ENCODE data around the gene NPTX1. TPM values are rescaled to one million over a fixed set of nuclear protein-coding genes. Genes with fewer than 3 reads are reported as not detected.
A peak's percentile ranks its signal among the peaks of the same experiment; 100 is the strongest.

NPTX1 gene
- total and polyA plus RNA-seq, 2 of the 13 experiments (the other 11 are each of a cell fraction or from before 2014, with no cell fraction given), result 0.01 TPM; not detected in 1

DNA sequence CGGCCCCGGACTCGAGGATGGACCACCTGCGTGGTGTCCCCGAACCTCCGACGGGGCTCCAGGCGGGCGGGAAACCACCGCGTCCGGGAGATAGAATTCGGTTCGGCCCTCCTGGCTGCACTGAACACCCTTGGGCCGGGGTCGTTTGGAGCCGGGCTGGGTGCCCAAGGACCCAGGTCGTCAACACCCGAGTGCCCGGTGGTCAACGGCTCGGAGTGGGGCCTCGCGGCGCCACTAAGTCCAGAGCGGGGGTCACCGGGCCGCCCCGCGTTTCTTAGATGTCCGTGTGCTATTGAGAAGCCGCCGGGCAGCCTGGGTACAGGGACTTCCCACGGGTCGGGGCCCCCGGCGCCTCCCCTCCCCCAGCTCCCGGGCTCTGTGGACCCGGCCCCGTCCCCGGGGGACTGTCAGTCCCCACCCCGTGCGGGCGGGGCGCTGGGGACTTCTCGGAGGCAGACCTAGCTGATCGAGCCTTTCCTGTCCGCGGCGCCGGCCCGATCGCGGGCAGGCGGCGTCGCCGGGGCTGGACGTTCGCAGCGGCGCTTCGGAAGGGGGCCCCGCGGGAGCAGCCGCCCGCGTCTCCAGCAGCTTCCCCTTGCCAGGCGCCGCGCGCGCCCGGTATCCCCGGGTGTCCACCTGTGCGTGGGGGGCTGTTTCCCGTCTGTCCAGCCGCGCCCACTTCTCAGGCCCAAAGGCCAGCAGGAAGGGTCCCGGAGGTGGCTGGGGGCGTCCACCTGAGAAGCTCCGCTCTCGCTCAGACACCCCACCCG is 655 bp upstream of the NPTX1 start:
- H3K9me3 ChIP-seq (ENCODE audit: low read length), result no peaks in the 10 kb centered on the region
- peaks cover 68 to 97% of the 10 kb centered on the region in 2 experiments for H3K27me3 ChIP-seq (ENCODE audit: control insufficient read depth in 1 of 2, insufficient read depth in 2 of 2, low read length in 2 of 2)
- no TSS peak for BruUV-seq (replicated peaks)
- H2AFZ ChIP-seq (ENCODE audit: low read length), result no peak overlapping the region
- H3K9ac ChIP-seq (ENCODE audit: insufficient read depth, low read depth, low read length), result no peak overlapping the region
- H3K4me1 ChIP-seq (ENCODE audit: insufficient read depth, low read length), result peaks cover 33% of the 10 kb centered on the region
- in situ Hi-C loops (cut with HindIII; ENCODE audit: extremely low pct_ligation_motif_present, low pct_unique_long_range_greater_than_20kb), result no loop called here
- peak overlapping the region; percentile 63 for H3K4me2 ChIP-seq (ENCODE audit: low read depth, low read length)
- peak; percentile 17; the same call in 1 of the 2 replicates for TF ChIP-seq SALL1 (CRISPR knock-in tag; IDR thresholded peaks at IDR 0.05)
- TF ChIP-seq, protein P1, sequence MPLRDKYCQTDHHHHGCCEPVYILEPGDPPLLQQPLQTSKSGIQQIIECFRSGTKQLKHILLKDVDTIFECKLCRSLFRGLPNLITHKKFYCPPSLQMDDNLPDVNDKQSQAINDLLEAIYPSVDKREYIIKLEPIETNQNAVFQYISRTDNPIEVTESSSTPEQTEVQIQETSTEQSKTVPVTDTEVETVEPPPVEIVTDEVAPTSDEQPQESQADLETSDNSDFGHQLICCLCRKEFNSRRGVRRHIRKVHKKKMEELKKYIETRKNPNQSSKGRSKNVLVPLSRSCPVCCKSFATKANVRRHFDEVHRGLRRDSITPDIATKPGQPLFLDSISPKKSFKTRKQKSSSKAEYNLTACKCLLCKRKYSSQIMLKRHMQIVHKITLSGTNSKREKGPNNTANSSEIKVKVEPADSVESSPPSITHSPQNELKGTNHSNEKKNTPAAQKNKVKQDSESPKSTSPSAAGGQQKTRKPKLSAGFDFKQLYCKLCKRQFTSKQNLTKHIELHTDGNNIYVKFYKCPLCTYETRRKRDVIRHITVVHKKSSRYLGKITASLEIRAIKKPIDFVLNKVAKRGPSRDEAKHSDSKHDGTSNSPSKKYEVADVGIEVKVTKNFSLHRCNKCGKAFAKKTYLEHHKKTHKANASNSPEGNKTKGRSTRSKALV (CRISPR knock-in tag; IDR thresholded peaks at IDR 0.05), result peak; percentile 26; the same call in 1 of the 2 replicates
- peak; percentile 88 for TF ChIP-seq ZNF777 (CRISPR knock-in tag; IDR thresholded peaks at IDR 0.05)
- TF ChIP-seq, protein P2, sequence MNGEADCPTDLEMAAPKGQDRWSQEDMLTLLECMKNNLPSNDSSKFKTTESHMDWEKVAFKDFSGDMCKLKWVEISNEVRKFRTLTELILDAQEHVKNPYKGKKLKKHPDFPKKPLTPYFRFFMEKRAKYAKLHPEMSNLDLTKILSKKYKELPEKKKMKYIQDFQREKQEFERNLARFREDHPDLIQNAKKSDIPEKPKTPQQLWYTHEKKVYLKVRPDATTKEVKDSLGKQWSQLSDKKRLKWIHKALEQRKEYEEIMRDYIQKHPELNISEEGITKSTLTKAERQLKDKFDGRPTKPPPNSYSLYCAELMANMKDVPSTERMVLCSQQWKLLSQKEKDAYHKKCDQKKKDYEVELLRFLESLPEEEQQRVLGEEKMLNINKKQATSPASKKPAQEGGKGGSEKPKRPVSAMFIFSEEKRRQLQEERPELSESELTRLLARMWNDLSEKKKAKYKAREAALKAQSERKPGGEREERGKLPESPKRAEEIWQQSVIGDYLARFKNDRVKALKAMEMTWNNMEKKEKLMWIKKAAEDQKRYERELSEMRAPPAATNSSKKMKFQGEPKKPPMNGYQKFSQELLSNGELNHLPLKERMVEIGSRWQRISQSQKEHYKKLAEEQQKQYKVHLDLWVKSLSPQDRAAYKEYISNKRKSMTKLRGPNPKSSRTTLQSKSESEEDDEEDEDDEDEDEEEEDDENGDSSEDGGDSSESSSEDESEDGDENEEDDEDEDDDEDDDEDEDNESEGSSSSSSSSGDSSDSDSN (CRISPR knock-in tag; IDR thresholded peaks at IDR 0.05), result peak; percentile 37; the same call in 1 of the 2 replicates
- TF ChIP-seq MTF2 (CRISPR knock-in tag; IDR thresholded peaks at IDR 0.05; ENCODE audit: borderline replicate concordance), result peak; percentile 84; the same call in 1 of the 2 replicates
- TF ChIP-seq, protein P3, sequence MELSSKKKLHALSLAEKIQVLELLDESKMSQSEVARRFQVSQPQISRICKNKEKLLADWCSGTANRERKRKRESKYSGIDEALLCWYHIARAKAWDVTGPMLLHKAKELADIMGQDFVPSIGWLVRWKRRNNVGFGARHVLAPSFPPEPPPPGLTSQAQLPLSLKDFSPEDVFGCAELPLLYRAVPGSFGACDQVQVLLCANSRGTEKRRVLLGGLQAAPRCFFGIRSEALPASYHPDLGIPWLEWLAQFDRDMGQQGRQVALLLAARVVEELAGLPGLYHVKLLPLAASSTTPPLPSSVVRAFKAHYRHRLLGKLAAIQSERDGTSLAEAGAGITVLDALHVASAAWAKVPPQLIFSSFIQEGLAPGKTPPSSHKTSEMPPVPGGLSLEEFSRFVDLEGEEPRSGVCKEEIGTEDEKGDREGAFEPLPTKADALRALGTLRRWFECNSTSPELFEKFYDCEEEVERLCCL (CRISPR knock-in tag; IDR thresholded peaks at IDR 0.05; ENCODE audit: borderline replicate concordance), result no peak
- peak; percentile 69; the same call in 1 of the 2 replicates for TF ChIP-seq BCL6 (CRISPR knock-in tag; IDR thresholded peaks at IDR 0.05)
- TF ChIP-seq EZH2 (conservative IDR thresholded peaks at IDR 0.05; ENCODE audit: low read depth, low read length), result peak; percentile 71; the same call in 1 of the 2 replicates
- TF ChIP-seq KLF12 (CRISPR knock-in tag; IDR thresholded peaks at IDR 0.05; ENCODE audit: borderline replicate concordance), result 0 out of 2 replicates have a peak, but pooled peaks have one; percentile 20
- TF ChIP-seq, protein P4, sequence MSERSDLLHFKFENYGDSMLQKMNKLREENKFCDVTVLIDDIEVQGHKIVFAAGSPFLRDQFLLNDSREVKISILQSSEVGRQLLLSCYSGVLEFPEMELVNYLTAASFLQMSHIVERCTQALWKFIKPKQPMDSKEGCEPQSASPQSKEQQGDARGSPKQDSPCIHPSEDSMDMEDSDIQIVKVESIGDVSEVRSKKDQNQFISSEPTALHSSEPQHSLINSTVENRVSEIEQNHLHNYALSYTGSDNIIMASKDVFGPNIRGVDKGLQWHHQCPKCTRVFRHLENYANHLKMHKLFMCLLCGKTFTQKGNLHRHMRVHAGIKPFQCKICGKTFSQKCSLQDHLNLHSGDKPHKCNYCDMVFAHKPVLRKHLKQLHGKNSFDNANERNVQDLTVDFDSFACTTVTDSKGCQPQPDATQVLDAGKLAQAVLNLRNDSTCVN (CRISPR knock-in tag; IDR thresholded peaks at IDR 0.05; ENCODE audit: borderline replicate concordance), result no peak
- no peak for TF ChIP-seq EP300 (IDR thresholded peaks at IDR 0.05; ENCODE audit: low read depth in 2 of 2, low read length in 2 of 2)
- no peak for TF ChIP-seq EP300 (CRISPR knock-in tag; IDR thresholded peaks at IDR 0.05; ENCODE audit: borderline replicate concordance)
- TF ChIP-seq ZNF563 (CRISPR knock-in tag; IDR thresholded peaks at IDR 0.05), result 0 out of 2 replicates have a peak, but pooled peaks have one; percentile 22
- no peak for TF ChIP-seq CC2D1A (CRISPR knock-in tag; IDR thresholded peaks at IDR 0.05)
- TF ChIP-seq RBM39 (IDR thresholded peaks at IDR 0.05; ENCODE audit: low read depth, low read length, poor library complexity, severe bottlenecking), result peak; percentile 33
- ChIA-PET CTCF (ENCODE audit: low intra/inter-chr PET ratio, low total read pairs) (interaction anchor here (3.5 kb wide), 1 partner anchor 98 kb away, joined by 25 read pairs; no protein-coding TSS in a partner anchor), POLR2A (interaction anchor here (0.7 kb wide), 1 partner anchor 22 kb away, joined by 3 read pairs; no protein-coding TSS in a partner anchor)
- H3K27ac ChIP-seq (ENCODE audit: extremely low read length, insufficient read depth, low read length), result no peak overlapping the region
- peak overlapping the region in 2 of 3 experiments; percentile 20 to 55; a peak in 1 of 6 replicates for H3K4me3 ChIP-seq (replicated peaks in 1 of 3; ENCODE audit: insufficient read depth in 1 of 3, low read depth in 2 of 3, low read length in 3 of 3)
- FAIRE-seq (no peak), ATAC-seq (peak; percentile 11), DNase-seq (ENCODE audit: low spot score) (no peak)
- intact Hi-C loops (cut with micrococcal nuclease; ENCODE audit: unreplicated experiment), result loop anchor here (5.0 kb wide), 1 partner anchor 910 kb away; no protein-coding TSS in a partner anchor
- H3K79me2 ChIP-seq (ENCODE audit: insufficient read depth, low read length), result no peaks in the 10 kb centered on the region
- peaks cover 21% of the 10 kb centered on the region; the same call in 1 of the 2 replicates for H4K20me1 ChIP-seq (ENCODE audit: insufficient read depth, low read length)
- H3K36me3 ChIP-seq (replicated peaks in 1 of 2; ENCODE audit: control insufficient read depth in 1 of 2, insufficient read depth in 2 of 2, low read length in 2 of 2), result no peaks in the 10 kb centered on the region
- 5% methylated on average over 27 of the region's 84 CpGs for WGBS (ENCODE audit: low lambda C conversion rate)
